ENCODE results near the gene ANKRD36C.
"Not testable (repeated sequence)": the region's sequence is repeated elsewhere in the genome, so short reads cannot be mapped to it uniquely, and the experiment has no call there.

ANKRD36C gene

DNA sequence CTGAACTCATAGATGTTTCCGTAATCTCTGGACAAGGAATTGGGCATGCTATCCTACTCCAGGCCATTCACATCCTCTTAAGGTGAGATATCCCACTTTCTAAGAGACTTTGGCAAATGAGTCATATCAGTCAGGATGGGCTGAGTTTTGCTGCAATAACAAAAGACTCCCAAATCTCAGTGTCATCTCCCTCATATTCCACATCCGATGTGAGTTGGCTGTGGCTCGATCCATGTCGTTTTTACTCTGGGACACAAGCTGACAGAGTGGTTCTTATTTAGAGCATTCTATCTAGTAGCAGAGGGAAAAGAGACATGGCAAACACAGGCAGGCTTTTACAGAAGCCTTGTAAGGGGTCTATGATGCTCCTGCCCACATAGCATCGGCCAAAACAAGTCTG, 14.6 kb upstream of the ANKRD36C start:
- DNase-seq (ENCODE audit: low read depth): not testable (repeated sequence)

DNA sequence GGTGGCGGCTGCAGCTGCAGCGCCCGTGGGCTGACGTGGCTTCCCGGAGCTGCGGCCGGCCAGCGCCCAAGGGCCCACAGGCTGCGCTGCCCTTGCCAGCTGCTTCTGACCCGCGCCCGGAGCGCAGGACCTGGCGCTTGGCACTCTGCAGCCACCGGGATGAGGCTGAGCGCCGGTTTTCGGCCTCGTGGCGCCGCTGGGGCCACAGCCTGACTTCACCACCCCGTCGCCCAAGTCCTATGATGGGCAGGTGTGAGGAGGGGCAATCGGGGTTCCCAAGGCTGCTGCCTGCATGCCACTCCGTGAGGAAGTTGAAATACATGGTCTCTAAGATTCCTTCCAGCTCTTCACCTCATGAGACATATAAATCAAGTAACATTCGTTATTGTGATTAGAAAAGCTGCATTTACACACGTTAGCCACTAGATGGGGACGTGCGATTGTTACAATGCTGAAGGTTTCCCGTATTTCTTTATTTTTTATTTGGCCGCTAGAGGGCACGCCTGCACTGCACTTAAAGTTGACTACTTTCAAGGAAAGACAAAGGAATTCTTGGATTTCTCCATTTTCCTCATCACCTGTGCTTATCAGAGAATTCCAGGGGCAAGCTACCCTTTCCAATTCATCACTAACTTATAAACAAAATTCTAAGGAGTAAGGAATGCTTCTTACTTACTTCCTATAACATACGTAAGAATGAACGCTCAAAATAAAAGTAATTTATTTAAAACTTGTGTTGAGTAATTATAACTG, 1.1 kb upstream of the ANKRD36C start:
- DNase-seq (ENCODE audit: low read depth): not testable (repeated sequence)

DNA sequence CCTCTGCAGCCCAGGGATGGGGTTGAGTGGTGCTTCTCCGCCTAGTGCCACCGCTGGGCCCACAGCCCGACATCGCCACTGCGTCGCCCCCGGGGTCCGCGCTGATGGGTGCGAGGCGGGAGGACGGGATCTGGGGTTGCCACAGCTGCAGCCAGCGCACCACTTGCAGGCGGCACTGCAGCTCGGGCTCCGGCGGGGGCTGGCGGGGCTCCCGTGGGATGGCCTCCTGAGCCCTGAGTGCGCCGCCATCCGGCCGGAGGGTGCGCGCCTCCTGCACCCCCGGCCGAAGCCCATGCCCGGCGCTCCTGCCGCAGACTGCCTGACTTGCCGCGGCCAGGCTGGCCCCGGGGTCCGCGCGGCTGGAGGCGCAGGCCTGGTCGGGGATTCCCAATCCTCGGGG, 478 bp upstream of the ANKRD36C start:
- not testable (repeated sequence) for DNase-seq (ENCODE audit: low read depth)

DNA sequence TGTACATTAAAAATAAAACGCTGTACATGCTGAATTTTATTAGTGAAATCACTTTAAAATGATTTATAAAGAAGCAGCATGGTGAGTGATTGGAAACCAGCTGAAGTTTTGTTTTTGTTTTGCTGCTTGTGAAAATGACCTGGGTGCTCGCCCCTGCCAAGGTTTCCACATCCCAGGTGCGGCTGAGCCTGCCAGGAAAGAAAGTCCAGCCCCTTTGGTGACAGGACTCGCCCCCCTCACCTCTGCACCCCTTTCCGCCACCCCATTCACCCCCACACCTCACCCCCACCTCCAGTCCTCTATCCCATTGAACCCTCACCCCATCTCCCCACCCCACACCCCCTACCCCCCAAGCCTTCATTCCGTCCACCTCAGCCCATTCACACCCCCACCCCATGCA, 740 bp downstream of the ANKRD36C start:
- DNase-seq (ENCODE audit: low read depth): not testable (repeated sequence)

DNA sequence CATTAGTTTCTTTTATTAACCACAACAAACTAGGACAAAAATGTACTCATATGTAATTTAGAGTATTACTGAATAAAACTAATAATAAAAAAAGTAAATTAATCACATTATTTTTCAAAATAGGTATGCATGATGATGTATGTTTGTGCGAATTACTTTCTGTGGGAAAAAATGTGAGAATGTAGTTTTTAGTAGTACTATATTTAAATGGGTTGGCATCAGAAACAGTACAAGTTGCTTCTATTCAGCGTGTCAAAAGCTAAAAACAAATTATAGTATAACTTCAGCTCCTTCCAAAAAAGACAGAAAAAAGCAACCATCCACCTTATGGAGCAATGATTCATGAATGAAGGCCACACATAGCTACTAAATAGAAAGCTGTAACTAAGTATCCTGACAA, 40.0 kb downstream of the ANKRD36C start:
- not testable (repeated sequence) for DNase-seq (ENCODE audit: low read depth)

DNA sequence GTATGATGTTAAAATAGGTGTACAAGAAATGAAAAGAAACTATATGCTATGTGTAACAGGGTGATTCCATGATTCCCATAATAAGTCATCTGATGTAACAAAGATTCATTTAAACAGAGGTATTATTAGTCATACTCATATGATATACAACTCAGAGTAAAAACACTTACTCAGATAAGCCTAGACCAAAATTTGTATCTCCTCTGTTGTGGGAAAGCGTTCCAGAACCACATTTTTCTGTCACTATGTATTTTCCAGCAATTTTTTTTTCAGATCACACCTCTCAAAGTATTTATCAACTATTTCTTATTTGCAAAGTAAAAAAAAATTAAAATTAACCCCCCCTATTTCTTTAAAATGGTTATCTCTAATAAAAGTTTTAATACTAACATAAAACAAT, 43.6 kb downstream of the ANKRD36C start:
- not testable (repeated sequence) for DNase-seq (ENCODE audit: low read depth)

DNA sequence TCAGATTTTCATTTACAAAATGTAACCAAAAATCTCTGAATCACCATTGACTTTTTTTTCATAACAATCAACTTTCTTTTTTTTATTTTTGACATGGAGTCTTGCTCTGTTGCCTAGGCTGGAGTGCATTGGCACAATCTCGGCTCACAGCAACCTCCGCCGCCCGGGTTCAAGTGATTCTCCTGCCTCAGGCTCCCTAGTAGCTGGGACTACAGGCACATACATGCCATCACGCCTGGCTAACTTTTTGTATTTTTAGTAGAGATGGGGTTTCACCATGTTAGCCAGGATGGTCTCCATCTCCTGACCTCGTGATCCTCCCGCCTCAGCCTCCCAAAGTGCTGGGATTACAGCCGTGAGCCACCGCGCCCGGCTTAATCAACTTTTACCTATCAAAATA, 51.7 kb downstream of the ANKRD36C start:
- not testable (repeated sequence) for DNase-seq (ENCODE audit: low read depth)

DNA sequence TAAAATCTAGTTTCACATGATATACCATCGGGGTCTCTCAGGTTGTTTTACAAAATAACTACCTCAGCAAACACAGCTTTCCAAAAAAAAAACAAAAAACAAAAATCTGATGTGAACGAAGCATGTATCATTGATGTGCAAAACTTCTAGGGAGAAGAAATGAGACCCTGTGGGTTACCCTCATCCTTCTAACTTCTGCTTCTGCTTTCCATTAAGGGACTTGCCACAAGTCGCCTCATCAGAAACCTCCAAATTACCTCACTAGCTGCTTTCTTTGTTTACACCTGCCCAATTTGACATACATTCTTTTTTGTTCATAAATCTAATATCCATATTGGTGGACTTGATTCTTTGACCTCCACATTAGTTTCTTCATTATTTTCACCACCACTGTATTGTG, 60.9 kb downstream of the ANKRD36C start:
- not testable (repeated sequence) for DNase-seq (ENCODE audit: low read depth)

DNA sequence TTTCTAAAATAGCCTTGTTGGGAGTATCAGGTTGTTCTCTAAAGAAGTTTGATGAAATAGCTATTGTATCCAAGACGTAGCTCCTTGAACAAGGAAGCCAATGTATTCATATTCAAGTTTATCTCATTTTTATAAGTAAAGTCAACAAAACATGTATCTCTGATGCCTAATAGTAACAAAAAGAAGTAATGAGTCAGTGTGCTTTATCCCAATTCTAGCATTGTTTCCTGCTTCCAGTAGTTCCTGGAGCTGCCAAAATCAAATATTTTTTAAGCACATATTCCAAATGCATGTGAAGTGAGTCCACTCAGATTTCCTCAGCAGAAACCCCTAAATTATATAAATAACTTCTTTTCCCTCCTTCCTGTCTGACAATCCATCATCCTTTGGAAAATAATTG, 74.6 kb downstream of the ANKRD36C start:
- not testable (repeated sequence) for DNase-seq (ENCODE audit: low read depth)

DNA sequence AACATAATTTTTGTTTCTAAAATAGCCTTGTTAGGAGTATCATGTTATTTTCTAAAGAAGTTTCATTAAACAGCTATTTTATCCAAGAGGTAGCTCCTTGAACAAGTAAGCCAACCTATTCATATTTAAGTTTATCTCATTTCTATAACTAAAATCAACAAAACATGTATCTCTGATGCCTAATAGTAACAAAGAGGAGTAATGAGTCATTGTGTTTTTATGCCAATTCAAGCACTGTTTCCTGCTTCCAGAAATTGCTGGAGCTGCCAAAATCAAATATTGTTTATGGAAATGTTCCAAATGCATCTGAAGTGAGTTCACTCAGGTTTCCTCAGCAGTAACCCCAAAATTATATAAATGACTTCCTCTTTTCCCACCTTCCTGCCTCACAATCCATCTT, 76.5 kb downstream of the ANKRD36C start:
- DNase-seq (ENCODE audit: low read depth): not testable (repeated sequence)

DNA sequence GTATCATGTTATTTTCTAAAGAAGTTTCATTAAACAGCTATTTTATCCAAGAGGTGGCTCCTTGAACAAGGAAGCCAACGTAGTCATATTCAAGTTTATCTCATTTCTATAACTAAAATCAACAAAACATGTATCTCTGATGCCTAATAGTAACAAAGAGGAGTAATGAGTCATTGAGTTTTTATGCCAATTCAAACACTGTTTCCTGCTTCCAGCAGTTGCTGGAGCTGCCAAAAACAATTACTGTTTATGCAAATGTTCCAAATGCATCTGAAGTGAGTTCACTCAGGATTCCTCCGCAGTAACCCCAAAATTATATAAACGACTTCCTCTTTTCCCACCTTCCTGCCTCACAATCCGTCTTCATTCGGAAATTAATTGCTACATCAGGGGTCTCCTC, 80.2 kb downstream of the ANKRD36C start:
- not testable (repeated sequence) for DNase-seq (ENCODE audit: low read depth)

DNA sequence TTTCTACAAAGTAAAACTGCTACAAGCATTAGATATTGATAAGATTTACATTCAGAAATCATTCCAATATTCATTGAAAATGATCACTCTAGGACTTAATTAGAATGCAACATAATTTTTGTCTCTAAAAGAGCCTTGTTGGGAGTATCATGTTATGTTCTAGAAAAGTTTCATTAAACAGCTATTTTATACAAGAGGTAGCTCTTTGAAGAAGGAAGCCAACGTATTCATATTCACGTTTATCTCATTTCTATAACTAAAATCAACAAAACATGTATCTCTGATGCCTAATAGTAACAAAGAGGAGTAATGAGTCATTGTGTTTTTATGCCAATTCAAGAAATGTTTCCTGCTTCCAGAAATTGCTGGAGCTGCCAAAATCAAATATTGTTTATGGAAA, 97.2 kb downstream of the ANKRD36C start:
- not testable (repeated sequence) for DNase-seq (ENCODE audit: low read depth)

DNA sequence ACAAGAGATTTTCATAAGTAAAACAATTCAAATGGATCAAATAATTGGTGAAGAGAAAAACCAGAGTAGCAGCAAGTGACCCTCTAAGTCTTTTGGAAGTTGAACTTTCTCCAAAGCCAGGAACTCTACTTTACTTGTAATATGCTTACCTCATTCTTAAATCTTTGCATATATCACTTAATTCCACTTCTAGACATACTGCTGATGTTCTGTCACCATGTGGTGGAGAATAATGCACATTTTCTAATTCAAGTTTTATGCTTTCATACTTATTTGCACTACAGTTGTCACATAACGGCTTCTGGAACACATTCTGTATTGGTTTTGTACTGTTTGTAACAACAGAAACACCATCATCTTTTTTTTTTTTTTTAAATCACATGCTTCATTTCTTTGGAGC, 123.7 kb downstream of the ANKRD36C start:
- not testable (repeated sequence) for DNase-seq (ENCODE audit: low read depth)

DNA sequence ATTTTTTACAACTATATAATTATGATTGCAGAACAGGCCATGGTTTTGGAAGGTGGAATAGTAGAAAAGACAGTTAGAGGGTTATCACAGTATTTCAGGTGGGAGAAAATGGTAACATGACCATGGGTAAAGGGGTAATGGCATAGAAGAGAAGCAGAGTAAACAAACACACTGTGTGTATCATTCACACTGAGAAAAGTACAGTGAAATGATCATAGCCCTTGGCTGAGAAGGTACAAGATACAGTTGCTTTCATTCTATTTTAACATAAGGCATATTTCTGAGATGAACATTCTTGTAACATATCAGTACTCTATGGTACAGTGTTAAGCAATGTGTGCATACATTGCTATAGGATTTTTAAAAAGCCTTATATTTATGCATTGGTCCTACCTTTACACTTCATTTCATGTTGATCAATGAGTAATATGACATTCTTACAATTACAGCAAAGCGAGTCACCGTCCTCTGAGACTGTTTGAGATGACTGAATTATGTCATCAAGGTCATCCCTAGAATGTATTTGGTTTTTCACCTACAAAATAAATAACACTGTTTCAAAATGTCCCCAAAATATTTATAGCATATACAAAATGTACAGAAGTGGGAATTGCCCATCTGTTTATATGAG, 124.5 kb downstream of the ANKRD36C start:
- not testable (repeated sequence) for DNase-seq (ENCODE audit: low read depth)

DNA sequence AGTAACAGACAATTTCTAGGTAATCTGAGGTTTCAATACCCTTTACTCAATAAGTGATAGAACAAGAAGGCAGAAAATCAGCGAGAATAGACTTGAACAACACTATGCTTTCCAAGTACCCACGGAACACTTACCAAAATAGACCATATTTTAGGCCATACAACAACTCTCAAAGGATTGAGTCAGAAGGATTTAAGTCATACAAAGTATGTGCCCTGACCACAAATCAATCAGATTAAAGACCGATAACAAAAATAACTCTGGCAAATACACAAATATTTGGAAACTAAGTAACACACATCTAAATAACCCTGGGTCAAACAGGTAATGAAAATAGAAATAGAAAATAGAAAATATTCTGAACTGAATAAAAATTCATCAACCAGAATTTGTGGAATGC, 129.5 kb downstream of the ANKRD36C start:
- not testable (repeated sequence) for DNase-seq (ENCODE audit: low read depth)

DNA sequence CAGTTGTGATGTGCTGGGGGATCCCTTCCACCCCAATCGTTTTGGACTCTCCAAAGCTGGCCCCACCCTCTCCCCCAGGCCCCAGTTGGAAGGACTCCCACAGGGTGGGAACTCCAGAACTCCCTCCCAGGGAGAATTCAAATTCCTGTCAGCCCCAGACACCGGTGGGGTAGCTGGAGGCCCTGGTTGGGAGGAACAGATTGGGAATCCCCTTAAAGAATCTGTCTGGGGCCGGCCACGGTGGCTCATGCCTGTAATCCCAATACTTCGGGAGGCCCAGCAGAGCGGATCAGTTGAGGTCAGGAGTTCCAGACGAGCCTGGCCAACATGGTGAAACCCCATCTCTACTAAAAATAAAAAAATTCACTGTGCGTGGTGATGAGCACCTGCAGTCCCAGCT, 155.5 kb downstream of the ANKRD36C start:
- no peak for DNase-seq (ENCODE audit: low read depth)

DNA sequence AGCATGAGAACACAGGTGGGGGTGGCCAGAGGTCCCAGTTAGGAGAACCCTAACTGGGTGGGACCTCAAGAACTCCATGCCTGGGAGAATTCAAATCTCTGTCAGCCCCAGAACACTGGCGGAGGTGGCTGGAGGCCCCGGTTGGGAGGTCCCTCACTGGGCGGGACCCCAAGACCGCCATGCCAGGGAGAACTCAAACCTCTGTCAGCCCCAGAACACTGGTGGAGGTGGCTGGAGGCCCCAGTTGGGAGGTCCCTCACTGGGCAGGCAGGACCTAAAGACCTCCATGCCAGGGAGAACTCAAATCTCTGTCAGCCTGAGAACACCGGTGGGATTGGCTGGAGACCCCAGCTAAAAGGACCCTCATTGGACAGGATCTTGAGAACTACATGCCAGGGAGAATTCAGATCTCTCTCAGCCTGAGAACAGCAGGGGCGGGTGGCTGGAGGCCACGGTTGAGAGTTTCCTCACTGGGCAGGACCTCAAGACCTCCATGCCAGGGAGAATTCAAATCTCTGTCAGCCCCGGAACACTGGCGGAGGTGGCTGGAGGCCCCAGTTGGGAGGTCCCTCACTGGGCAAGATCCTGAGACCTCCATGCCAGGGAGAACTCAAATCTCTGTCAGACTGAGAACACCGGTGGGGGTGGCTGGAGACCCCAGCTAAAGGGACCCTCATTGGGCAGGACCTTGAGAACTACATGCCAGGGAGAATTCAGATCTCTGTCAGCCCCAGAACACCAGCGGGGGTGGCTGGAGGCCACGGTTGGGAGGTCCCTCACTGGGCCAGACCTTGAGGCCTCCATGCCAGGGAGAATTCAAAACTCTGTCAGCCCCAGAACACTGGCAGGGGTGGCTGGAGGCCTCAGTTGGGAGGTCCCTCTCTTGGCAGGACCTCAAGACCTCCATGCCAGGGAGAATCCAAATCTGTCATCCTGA, 157.3 kb downstream of the ANKRD36C start:
- DNase-seq (ENCODE audit: low read depth): not testable (repeated sequence)

DNA sequence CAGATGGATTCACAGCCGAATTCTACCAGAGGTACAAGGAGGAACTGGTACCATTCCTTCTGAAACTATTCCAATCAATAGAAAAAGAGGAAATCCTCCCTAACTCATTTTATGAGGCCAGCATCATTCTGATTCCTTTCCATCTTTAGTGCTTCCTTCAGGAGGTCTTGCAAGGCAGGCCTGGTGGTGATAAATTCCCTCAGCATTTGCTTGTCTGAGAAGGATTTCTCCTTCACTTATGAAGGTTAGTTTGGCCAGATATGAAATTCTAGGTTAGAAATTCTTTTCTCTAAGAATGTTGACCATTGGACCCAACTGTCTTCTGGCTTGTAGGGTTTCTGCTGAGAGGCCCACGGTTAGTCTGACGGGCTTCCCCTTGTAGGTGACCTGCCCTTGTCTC, 167.4 kb downstream of the ANKRD36C start:
- not testable (repeated sequence) for DNase-seq (ENCODE audit: low read depth)

DNA sequence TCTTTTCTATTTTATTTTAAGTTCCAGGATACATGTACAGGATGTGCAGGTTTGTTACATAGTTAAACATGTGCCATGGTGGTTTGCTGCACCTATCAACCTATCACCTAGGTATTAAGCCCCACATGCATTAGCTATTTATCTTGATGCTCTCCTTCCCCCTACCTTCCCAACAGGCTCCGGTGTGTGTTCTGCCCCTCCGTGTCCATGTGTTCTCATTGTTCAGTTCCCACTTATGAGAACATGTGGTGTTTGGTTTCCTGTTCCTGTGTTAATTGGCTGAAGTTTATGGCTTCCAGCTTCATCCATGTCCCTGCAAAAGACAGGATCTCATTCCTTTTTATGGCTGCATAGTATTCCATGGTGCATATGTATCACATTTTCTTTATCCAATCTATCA, 174.1 kb downstream of the ANKRD36C start:
- DNase-seq (ENCODE audit: low read depth): not testable (repeated sequence)

DNA sequence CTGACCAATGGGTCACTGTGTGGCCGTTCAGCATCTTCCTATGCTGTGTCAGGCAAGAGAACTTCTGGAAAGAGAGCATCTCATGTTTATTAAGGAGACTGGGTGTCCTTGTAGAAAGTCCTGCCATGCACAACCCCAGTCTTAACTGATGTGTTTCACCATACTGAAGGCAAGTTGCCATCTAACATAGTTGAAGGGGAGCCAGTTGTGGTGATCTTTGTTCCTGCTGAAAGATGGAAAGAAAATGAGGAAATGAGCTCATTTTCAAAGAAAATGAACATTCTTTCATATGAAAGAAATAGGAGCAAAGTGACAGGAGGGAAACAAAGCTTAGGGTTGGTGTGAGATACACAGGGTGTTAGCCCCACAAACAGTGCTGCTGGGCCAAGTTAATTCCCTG, 178.3 kb downstream of the ANKRD36C start:
- not testable (repeated sequence) for DNase-seq (ENCODE audit: low read depth)

DNA sequence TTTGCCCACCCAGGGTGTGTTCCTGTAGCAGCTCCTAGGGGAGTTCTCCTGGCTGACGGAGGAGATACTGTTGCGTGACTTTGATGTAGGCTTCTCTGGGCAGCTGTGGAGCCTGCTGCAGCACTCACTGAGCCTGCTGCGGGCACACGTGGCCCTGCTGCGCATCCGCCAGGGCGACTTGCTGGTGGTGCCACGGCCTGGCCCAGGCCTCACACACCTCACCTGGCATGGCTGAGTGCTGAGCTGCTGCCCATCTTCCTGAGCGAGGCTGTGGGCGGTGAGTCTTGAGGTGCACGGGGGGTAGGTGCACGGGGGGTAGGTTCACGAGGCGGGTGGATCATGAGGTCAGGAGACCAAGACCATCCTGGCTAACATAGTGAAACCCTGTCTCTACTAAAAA, 191.7 kb downstream of the ANKRD36C start:
- DNase-seq (ENCODE audit: low read depth): no peak

DNA sequence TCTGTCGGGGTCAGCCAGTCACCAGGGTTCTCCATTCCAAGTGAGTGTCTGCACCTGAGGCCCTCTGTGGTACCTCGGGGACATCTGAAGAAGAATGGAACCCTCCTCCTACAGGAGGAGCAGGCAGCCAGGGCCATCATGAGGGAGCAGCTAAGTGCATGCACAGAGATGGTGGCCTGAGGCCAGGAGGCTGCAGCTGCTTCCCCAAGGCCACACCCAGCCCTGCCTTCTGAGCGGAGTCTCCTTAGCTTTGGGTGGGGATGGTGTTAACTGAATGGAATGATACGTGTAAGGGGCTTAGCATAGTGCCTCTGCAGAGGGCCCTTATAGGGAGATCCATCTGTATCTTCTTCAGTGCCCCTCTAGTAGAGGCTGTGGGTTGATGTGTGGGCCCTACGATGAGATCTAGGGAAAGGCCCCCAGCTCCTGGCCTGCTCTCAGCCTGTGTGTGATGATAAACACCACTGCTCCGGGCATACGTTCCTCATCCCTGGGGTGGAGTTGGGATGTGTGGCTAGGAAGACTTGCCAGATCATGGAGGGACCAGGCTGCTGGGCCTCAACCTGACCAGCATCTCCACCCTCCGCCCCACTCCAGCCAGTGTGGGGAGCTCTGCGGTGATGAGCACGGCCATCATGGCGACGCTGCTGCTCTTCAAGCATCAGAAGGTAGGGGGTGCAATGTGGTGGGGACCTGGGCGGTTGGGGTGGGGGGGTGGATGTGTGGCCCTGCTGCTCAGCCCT, 192.3 kb downstream of the ANKRD36C start:
- DNase-seq (ENCODE audit: low read depth): not testable (repeated sequence)
